Right kidney (tissue), 1 donor: ENCODE measurements around the gene ANKRD50.

Experiments
- DNase-seq: peaks from one replicate; pipeline ENCODE4 v3.0.0-alpha.2; 2016

The ANKRD50 gene

GRCh38 chr4:124640022-124640730 lies 72.4 kb downstream of the ANKRD50 start:
- no peak for DNase-seq

- no peak for DNase-seq
Observed at GRCh38 chr4:124637321-124637720, 75.2 kb downstream of the ANKRD50 start.

GRCh38 chr4:124636788-124637187 lies 75.7 kb downstream of the ANKRD50 start:
- no peak for DNase-seq

GRCh38 chr4:124635331-124635730 lies 77.2 kb downstream of the ANKRD50 start:
- DNase-seq = no peak

GRCh38 chr4:124633285-124633941 lies 79.1 kb downstream of the ANKRD50 start:
- DNase-seq = no peak

- no peak for DNase-seq
Observed at GRCh38 chr4:124632439-124632838, 80.1 kb downstream of the ANKRD50 start.

- no peak for DNase-seq
Observed at GRCh38 chr4:124631760-124632159, 80.8 kb downstream of the ANKRD50 start.

- DNase-seq = no peak
Observed at GRCh38 chr4:124629681-124630080, 82.9 kb downstream of the ANKRD50 start.
